Measurements from ENCODE around the gene CACNA1G.

DNA sequence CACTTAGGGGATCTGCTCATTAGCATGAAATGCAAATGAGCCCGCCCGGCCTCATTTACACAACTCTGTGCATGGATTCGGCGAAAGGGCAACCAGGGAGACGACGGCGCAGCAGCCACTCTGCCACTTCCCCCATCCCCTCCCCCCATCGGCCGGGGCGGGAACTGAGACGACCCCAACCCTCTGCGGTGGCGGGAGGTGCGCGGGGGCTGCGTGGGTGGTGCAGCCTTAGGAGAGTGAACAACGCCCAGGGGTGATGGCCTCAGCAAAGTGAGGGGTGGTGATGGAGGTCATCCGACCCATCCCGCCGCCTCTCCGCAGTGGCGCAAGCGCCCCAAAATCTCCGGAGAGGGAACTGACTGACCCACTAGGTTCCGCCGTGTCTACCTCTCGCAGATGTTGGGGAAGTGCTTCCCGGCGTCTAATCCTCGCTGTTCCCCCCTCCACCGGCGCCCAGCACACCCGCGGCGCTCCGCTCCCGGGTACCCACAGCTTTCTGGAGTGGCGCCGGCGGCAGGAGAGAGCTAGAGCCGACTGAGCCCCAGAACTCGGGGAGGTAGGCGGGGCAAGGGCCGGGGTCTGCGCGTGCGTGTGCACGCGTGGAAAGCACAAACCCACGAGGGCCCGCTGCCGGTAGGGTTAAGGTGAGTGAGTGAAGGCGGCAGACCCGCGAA is 1.4 kb upstream of the CACNA1G start:
- TF ChIP-seq CTCF (conservative IDR thresholded peaks at IDR 0.05; ENCODE audit: low read length) (no peak), EZH2phosphoT487 (IDR thresholded peaks at IDR 0.05; ENCODE audit: borderline replicate concordance, low read depth, low read length) (no peak)
